Measurements from ENCODE around the gene ARRB1. TPM values are rescaled to one million over a fixed set of nuclear protein-coding genes. Genes with fewer than 3 reads are reported as not detected.

Gene ARRB1
- total and polyA plus RNA-seq, 3 experiments from 2014 or later, result 5.5 to 10.6 (median 9.9) TPM

- Mint-ChIP-seq H3K4me3 (no peak overlapping the region), H3K36me3 (peaks cover 0 to 9% (median 6%) of the 10 kb centered on the region in 3 donors), H3K4me1 (no peaks in the 10 kb centered on the region), H3K27me3 (peaks cover 18 to 50% of the 10 kb centered on the region in 2 donors), H3K27ac (no peak overlapping the region), H3K9me3 (no peaks in the 10 kb centered on the region)
- ChIA-PET CTCF (interaction anchor here (0.8 to 4.9 kb wide), 3 partner anchors 8 to 92 kb away, joined by 3 to 22 read pairs (median 3); partner anchors contain the start of gene TPBGL), POLR2A (no interaction called here)
- Histone ChIP-seq H3K27ac (ENCODE audit: low read depth, low read length) (no peak overlapping the region), H3K9me3 (ENCODE audit: low read length) (no peaks in the 10 kb centered on the region), H3K4me1 (ENCODE audit: insufficient read depth, low read length) (no peaks in the 10 kb centered on the region), H3K36me3 (ENCODE audit: insufficient read depth, low read length) (no peaks in the 10 kb centered on the region), H3K4me3 (ENCODE audit: low read length) (no peak overlapping the region), H3K27me3 (ENCODE audit: insufficient read depth, low read length, poor library complexity, severe bottlenecking) (no peaks in the 10 kb centered on the region)
- DNase-seq, result no peak
Observed at GRCh38 chr11:75233754-75234172, 117.7 kb downstream of the ARRB1 start.

GRCh38 chr11:75230621-75231020, 120.8 kb downstream of the ARRB1 start:
- Mint-ChIP-seq H3K4me3 (no peak overlapping the region), H3K27ac (no peak overlapping the region), H3K4me1 (no peaks in the 10 kb centered on the region), H3K27me3 (peaks cover 10 to 29% of the 10 kb centered on the region in 2 donors), H3K36me3 (peaks cover 0 to 5% (median 3%) of the 10 kb centered on the region in 3 donors), H3K9me3 (no peaks in the 10 kb centered on the region)
- H3K9me3 ChIP-seq (ENCODE audit: low read length), result no peaks in the 10 kb centered on the region
- no peak for DNase-seq
- H3K27me3 ChIP-seq (ENCODE audit: insufficient read depth, low read length, poor library complexity, severe bottlenecking), result no peaks in the 10 kb centered on the region
- no peaks in the 10 kb centered on the region for H3K36me3 ChIP-seq (ENCODE audit: insufficient read depth, low read length)
- no peaks in the 10 kb centered on the region for H3K4me1 ChIP-seq (ENCODE audit: insufficient read depth, low read length)
- ChIA-PET CTCF (interaction anchor here (1.2 to 4.9 kb wide), 4 partner anchors 11 to 90 kb away, joined by 3 to 22 read pairs (median 8); partner anchors contain the start of gene TPBGL), POLR2A (no interaction called here)
- H3K27ac ChIP-seq (ENCODE audit: low read depth, low read length), result no peak overlapping the region
- no peak overlapping the region for H3K4me3 ChIP-seq (ENCODE audit: low read length)

DNA sequence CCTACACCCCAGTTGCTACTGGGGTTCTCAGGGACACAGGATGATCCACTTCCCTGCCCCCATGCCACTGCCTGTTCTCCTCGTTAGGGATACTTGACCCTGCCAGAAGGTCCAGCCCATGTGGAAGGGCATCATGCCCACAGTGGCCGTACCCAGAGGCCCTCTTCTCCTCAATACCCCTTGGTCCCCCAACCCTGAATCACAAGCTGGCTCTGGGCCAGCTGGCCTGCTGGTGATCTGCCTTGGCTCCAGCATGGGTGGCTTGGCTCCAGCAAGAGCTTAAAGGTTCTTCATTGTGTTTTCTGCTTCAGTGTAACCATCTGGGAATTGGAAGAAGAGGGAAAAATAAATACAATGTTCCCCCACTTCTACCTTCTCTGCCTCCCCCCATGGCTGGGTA, 122.0 kb downstream of the ARRB1 start:
- POLR2A ChIA-PET, result no interaction called here
- no peaks in the 10 kb centered on the region for H3K36me3 ChIP-seq (ENCODE audit: insufficient read depth, low read length)
- Mint-ChIP-seq H3K9me3 (no peaks in the 10 kb centered on the region), H3K4me1 (no peaks in the 10 kb centered on the region), H3K36me3 (peaks cover 0 to 5% (median 3%) of the 10 kb centered on the region in 3 donors), H3K27ac (no peak overlapping the region), H3K4me3 (no peak overlapping the region), H3K27me3 (peaks cover 9 to 24% of the 10 kb centered on the region in 2 donors)
- CTCF ChIA-PET, result interaction anchor here (0.6 to 4.9 kb wide), 5 partner anchors 10 to 89 kb away, joined by 3 to 22 read pairs (median 7); partner anchors contain the start of gene TPBGL
- H3K4me3 ChIP-seq (ENCODE audit: low read length), result no peak overlapping the region
- no peak overlapping the region for H3K27ac ChIP-seq (ENCODE audit: low read depth, low read length)
- no peaks in the 10 kb centered on the region for H3K9me3 ChIP-seq (ENCODE audit: low read length)
- H3K27me3 ChIP-seq (ENCODE audit: insufficient read depth, low read length, poor library complexity, severe bottlenecking), result no peaks in the 10 kb centered on the region
- no peaks in the 10 kb centered on the region for H3K4me1 ChIP-seq (ENCODE audit: insufficient read depth, low read length)
- no peak for DNase-seq

- Mint-ChIP-seq H3K27me3 (peaks cover 4 to 5% of the 10 kb centered on the region in 2 donors), H3K4me1 (no peaks in the 10 kb centered on the region), H3K4me3 (no peak overlapping the region), H3K36me3 (no peaks in the 10 kb centered on the region), H3K27ac (no peak overlapping the region), H3K9me3 (no peaks in the 10 kb centered on the region)
- Histone ChIP-seq H3K36me3 (ENCODE audit: insufficient read depth, low read length) (no peaks in the 10 kb centered on the region), H3K27me3 (ENCODE audit: insufficient read depth, low read length, poor library complexity, severe bottlenecking) (no peaks in the 10 kb centered on the region), H3K4me1 (ENCODE audit: insufficient read depth, low read length) (no peaks in the 10 kb centered on the region), H3K4me3 (ENCODE audit: low read length) (no peak overlapping the region), H3K27ac (ENCODE audit: low read depth, low read length) (no peak overlapping the region), H3K9me3 (ENCODE audit: low read length) (no peaks in the 10 kb centered on the region)
- ChIA-PET POLR2A (no interaction called here), CTCF (interaction anchor here (0.6 to 1.2 kb wide), 3 partner anchors 11 to 22 kb away, joined by 3 read pairs; no protein-coding TSS in a partner anchor)
- no peak for DNase-seq
Observed at GRCh38 chr11:75225794-75226193, 125.7 kb downstream of the ARRB1 start.

GRCh38 chr11:75223954-75224643, 127.4 kb downstream of the ARRB1 start:
- Histone ChIP-seq H3K9me3 (ENCODE audit: low read length) (no peaks in the 10 kb centered on the region), H3K4me1 (ENCODE audit: insufficient read depth, low read length) (no peaks in the 10 kb centered on the region), H3K36me3 (ENCODE audit: insufficient read depth, low read length) (no peaks in the 10 kb centered on the region), H3K27ac (ENCODE audit: low read depth, low read length) (no peak overlapping the region), H3K27me3 (ENCODE audit: insufficient read depth, low read length, poor library complexity, severe bottlenecking) (no peaks in the 10 kb centered on the region), H3K4me3 (ENCODE audit: low read length) (no peak overlapping the region)
- Mint-ChIP-seq H3K4me3 (no peak overlapping the region), H3K27me3 (peaks cover 4 to 6% of the 10 kb centered on the region in 2 donors), H3K27ac (peak overlapping the region in 1 of 8 donors; percentile 75), H3K9me3 (no peaks in the 10 kb centered on the region), H3K4me1 (no peaks in the 10 kb centered on the region), H3K36me3 (no peaks in the 10 kb centered on the region)
- ChIA-PET CTCF (interaction anchor here (2.6 kb wide), 1 partner anchor 84 kb away, joined by 12 read pairs; no protein-coding TSS in a partner anchor), POLR2A (no interaction called here)
- DNase-seq, result no peak

DNA sequence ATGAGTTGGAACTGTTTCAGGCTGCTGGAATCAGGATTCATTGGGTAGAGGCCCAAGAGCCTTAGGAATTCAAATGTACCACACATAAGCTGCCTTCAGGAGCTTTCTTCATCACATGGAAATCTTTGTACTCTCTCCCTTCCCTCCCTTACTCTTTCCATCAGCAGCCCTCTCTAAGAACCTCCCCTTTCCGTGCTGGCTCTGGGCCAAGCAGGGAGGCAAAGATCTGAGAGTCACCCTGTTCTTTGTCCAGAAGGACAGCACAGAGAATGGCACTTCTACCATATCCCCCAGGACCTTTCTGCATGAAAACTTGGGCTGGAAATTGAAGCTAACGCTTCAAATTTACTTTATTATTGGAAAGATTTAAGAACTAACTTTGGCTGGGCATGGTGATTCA, 131.6 kb downstream of the ARRB1 start:
- Mint-ChIP-seq H3K27me3 (peaks cover 23 to 39% of the 10 kb centered on the region in 2 donors), H3K36me3 (no peaks in the 10 kb centered on the region), H3K27ac (no peak overlapping the region), H3K4me3 (no peak overlapping the region), H3K9me3 (peaks cover 0 to 3% (median 0%) of the 10 kb centered on the region in 5 donors), H3K4me1 (no peaks in the 10 kb centered on the region)
- no peak for DNase-seq
- Histone ChIP-seq H3K36me3 (ENCODE audit: insufficient read depth, low read length) (no peaks in the 10 kb centered on the region), H3K27me3 (ENCODE audit: insufficient read depth, low read length, poor library complexity, severe bottlenecking) (no peaks in the 10 kb centered on the region), H3K4me1 (ENCODE audit: insufficient read depth, low read length) (no peaks in the 10 kb centered on the region), H3K27ac (ENCODE audit: low read depth, low read length) (no peak overlapping the region), H3K9me3 (ENCODE audit: low read length) (no peaks in the 10 kb centered on the region), H3K4me3 (ENCODE audit: low read length) (no peak overlapping the region)
- ChIA-PET CTCF (interaction anchor here (1.2 to 1.9 kb wide), 2 partner anchors 10 to 79 kb away, joined by 3 to 7 read pairs; no protein-coding TSS in a partner anchor), POLR2A (no interaction called here)

DNA sequence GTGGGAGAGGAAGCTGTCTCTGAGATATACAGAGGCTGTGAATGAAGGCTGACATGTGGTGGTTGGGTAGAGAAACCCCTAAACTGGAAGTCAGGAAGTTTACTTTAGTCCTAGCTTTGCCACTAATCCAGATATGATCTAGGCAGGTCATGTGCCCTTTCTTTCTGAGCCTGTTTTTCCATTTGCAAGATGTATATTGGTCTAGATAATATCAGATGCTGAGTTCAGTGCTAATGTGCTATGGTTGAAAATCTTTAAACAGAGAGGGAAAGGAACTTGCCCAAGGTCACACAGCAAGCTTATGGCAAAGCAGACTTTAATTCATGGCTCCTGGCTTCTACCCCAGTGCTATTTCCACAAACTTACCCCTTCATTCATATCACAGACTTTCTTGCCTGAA, 136.6 kb downstream of the ARRB1 start:
- no peaks in the 10 kb centered on the region for H3K4me1 ChIP-seq (ENCODE audit: insufficient read depth, low read length)
- H3K36me3 ChIP-seq (ENCODE audit: insufficient read depth, low read length), result no peaks in the 10 kb centered on the region
- H3K4me3 Mint-ChIP-seq, result no peak overlapping the region
- no peaks in the 10 kb centered on the region for H3K27me3 ChIP-seq (ENCODE audit: insufficient read depth, low read length, poor library complexity, severe bottlenecking)
- H3K9me3 ChIP-seq (ENCODE audit: low read length), result no peaks in the 10 kb centered on the region
- H3K27ac Mint-ChIP-seq, result no peak overlapping the region
- no peak for DNase-seq
- POLR2A ChIA-PET, result no interaction called here
- H3K27ac ChIP-seq (ENCODE audit: low read depth, low read length), result no peak overlapping the region
- peaks cover 0 to 1% (median 0%) of the 10 kb centered on the region in 3 donors for H3K36me3 Mint-ChIP-seq
- peaks cover 0 to 7% (median 0%) of the 10 kb centered on the region in 5 donors for H3K9me3 Mint-ChIP-seq
- no peaks in the 10 kb centered on the region for H3K4me1 Mint-ChIP-seq
- H3K4me3 ChIP-seq (ENCODE audit: low read length), result no peak overlapping the region
- peaks cover 24 to 61% of the 10 kb centered on the region in 2 donors for H3K27me3 Mint-ChIP-seq
- CTCF ChIA-PET, result interaction anchor here (1.3 to 1.4 kb wide), 2 partner anchors 10 to 74 kb away, joined by 4 to 9 read pairs; no protein-coding TSS in a partner anchor

GRCh38 chr11:75214411-75214821, 137.0 kb downstream of the ARRB1 start:
- Histone ChIP-seq H3K4me3 (ENCODE audit: low read length) (no peak overlapping the region), H3K9me3 (ENCODE audit: low read length) (no peaks in the 10 kb centered on the region), H3K27ac (ENCODE audit: low read depth, low read length) (no peak overlapping the region), H3K4me1 (ENCODE audit: insufficient read depth, low read length) (no peaks in the 10 kb centered on the region), H3K27me3 (ENCODE audit: insufficient read depth, low read length, poor library complexity, severe bottlenecking) (no peaks in the 10 kb centered on the region), H3K36me3 (ENCODE audit: insufficient read depth, low read length) (no peaks in the 10 kb centered on the region)
- H3K4me3 Mint-ChIP-seq, result no peak overlapping the region
- ChIA-PET CTCF (interaction anchor here (1.3 to 1.4 kb wide), 2 partner anchors 10 to 74 kb away, joined by 4 to 9 read pairs; no protein-coding TSS in a partner anchor), POLR2A (no interaction called here)
- H3K27me3 Mint-ChIP-seq, result peaks cover 20 to 61% of the 10 kb centered on the region in 2 donors
- peaks cover 0 to 1% (median 0%) of the 10 kb centered on the region in 3 donors for H3K36me3 Mint-ChIP-seq
- H3K27ac Mint-ChIP-seq, result no peak overlapping the region
- H3K4me1 Mint-ChIP-seq, result no peaks in the 10 kb centered on the region
- H3K9me3 Mint-ChIP-seq, result peaks cover 0 to 7% (median 0%) of the 10 kb centered on the region in 5 donors
- DNase-seq, result peak; percentile 54 to 80 (median 60)
